GM18907 (cell line): Measurements from ENCODE around the gene TJP1.
"Not testable (repeated sequence)": the region's sequence is repeated elsewhere in the genome, so short reads cannot be mapped to it uniquely, and the experiment has no call there.

Experiments
- ATAC-seq: cut with Tn5 transposase; IDR thresholded peaks from one replicate; pipeline ENCODE4 v1.9.1; 2021; ENCODE audit warnings: mild to moderate bottlenecking, moderate library complexity; ENCODE audit not compliant: unreplicated experiment

TJP1 gene

DNA sequence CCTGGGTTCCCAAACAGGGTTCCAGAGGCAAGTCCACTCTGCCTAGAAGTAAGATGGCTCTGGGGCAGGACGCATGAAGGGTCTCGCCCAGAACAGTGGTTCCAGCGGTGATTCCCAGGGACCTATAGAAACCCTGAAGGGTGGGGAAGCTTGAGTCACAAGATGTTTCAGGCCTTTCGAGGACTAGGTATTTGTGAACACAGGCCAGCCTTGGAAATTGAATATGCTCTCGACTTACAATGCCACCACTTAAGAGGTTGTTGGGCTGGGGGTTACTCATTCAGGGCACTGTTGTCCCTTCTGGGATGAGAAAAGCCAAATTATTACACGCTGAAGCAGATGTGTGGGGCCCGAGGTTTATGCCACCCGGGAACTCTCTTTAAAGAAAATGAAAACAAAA lies 152.0 kb downstream of the TJP1 start:
- no peak for ATAC-seq

DNA sequence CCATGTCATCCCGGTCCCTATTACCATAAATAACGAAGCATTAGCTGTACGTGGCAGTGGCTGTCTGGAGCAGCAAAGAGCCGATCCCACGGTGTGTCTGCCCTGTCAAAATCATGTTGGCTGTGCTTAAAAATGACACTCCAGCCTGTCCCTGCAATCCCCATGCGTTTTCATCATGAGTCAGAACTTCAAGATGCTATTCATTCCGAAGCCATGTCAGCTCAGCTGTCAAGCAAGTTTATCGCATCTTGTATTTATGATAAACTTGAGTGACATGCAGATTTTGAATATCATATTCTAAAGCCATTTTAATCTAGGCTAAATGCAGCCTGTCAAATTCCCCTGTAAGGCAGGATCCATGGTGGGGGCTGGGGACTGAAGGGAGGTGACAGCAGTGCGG lies 152.4 kb downstream of the TJP1 start:
- ATAC-seq, result no peak

DNA sequence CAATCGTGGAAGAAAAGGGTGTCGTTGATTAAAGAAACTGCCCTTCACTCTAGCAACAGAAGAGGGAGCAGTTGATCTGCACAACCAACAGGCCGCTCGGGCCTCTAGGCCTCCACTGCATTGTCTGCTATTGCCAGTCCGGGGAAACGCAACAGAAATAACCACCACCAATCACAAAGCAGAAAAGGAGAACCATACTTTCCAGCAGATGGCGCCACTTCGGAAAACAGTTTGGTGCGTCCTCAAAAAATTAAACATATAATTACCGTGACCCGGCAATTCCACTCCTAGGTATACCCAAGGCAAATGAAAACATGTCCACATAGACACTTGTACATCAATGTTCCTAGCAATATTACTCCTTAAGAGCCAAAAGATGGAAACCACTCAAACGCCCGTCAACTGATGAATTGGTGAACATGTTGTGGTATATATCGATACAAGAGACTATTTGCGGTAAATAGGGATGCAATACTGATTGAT lies 154.1 kb downstream of the TJP1 start:
- ATAC-seq, result peak; percentile 79

DNA sequence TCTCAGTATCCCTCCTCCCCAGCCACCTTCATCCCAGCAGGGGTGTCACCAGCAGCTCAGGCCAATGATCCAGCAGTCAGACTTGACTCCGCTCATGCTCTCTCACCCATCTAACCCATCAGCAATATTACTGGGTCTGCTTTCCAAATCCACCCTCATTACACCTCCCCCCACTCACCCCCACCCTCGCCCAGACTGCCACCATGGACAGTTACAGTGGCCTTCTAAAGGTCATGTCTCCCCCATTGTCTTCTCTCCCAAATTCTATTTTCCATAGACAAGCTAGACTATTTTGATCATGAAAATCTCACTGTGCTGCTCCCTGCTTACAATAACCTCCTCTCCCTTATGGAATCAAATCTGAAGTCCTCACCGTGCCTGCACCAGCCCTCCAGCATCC lies 156.0 kb downstream of the TJP1 start:
- ATAC-seq, result no peak

DNA sequence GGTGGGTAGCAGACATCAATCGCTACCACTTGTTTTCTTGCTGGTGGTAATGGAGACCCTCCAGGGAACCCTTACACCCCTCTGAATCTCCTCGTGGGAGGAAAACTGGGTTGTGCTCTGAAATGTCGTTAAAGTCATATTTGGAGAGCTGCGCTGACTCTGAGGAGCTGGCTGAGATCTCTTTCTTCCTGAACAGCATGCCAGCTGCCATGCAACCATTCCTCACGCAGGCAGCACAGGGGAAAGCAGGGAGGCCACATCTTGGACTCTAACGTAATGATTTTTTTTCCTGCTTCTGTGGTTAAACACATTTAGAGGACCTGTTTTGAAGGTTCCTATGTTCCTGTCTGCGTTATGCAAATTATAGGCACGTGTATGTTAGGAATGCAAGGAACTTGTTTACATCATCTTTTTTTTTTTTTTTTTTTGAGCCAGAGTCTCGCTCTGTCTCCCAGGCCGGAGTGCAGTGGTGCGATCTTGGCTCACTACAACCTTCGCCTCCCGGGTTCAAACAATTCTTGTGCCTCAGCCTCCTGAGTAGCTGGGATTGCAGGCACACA lies 156.7 kb downstream of the TJP1 start:
- no peak for ATAC-seq

DNA sequence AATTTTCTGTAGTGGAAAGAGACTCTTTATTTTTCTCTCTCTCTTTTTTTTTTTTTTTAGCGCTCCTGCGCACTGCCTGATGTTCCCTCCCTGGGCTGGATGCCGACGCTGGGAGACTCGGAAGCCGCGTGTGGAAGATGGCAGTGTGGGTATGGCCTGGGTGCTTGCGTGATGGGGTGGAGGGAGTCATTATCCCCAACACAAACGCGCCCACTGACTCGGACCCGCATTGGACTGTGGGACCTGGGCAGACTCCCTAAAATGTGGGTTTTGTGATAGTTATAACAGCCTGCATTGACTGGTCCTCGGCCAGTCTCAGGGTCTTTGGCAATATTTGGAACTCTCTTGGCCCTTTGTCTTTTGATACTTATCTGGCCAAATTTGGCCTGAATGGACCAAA lies 157.9 kb downstream of the TJP1 start:
- no peak for ATAC-seq

DNA sequence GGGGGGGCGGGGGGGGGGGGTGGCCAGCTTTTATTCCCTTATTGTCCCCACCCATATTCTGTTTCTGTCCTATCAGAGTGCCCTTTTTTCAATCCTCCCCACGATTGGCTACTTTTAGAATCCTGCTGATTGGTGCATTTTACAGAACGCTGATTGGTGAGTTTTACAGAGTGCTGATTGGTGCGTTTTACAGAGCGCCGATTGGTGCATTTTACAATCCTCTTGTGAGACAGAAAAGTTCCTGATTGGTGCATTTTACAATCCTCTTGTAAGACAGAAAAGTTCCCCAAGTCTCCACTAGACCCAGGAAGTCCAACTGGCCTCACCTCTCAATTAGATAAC lies 164.8 kb downstream of the TJP1 start:
- not testable (repeated sequence) for ATAC-seq

DNA sequence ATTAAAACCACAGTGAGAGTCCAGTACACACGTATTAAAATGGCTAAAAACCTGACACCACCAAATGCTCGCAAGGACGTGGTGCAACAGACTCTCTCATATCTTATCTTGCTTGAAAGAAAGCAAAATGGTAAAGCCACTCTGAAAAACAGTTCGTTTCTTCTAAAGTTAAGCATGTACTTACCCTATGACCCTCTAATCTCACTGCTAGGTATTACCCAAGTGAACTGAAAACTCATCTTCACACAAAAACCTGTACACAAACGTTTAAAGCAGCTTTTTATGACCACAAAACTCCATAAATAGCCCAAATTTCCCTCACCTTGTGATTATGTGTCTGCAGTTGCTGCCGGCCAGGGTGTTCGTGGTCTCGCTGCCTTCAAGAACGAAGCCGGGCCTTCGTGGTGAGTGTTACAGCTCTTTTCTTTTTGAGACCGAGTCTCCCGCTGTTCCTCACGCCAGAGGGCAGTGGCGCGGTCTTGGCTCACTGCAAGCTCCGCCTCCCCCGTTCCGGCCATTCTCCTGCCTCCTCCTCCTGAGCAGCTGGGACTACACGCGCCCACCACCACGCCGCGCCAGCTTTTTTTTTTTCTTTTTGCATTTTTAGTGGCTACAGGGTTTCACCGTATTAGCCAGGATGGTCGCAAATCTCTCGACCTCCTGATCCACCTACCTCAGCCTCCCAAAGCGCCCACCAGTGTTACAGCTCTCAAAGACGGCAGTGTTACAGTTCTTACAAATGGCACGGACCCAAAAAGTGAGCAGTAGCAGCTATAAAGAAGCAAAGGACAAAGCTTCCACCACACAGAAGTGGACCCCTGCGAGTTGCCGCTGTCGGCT lies 165.4 kb downstream of the TJP1 start:
- no peak for ATAC-seq

DNA sequence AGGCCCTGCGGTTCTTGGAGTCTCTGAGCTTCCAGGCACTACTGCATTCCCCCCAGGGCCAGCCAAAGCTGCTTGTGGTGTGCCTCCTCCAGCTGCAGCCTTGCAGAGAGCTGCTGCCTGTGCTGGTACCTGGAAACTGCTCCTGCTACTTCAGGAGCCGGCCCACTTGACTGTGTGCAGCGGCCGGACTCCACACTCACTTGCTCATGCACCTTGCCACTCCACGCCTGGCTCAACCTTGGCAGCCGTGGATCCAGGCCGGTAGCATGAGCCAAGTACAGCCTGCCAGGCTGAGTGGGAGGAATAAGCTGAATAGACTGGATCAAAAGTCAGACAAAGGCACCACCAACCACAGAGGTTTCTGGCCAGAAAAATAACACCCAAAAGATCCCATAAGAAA lies 169.7 kb downstream of the TJP1 start:
- no peak for ATAC-seq

DNA sequence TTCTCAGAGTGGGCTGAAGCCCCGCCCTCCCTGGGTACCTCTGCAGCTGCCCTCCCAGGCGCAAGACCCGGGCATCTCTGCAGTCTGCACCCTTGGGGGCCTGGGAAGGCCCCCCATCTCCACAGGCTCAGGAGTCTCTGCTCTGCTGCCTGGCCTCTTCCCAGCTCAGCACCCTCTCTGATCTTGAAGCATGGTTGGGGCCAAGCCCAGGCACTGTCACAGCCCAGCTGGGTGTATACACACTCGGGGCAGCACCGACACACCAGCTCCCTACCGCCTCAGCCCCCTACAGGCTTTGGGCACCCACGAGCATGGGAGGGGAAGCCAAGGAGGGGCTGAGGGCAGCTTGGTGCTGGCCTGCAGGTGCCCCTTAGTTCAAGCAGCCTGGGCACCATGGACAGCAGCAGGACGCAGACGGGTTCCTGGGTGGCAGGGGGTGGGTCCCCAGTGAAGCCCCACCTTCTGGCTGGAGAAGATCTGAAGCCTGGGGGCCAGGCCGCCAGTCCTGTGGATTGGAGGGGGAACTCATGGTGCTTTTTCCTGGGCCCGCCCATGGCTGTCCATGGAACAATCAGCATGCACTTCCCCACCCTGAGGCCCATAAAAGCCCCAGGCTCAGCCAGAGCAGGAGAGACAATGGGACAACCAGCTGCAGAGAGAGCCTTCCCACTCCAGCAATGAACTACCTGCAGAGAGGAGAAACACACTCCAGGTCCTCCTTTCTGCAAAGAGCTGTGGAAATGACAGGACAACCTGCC lies 170.6 kb downstream of the TJP1 start:
- ATAC-seq, result no peak
